Mesothelial cell of epicardium (in vitro differentiated cells): ENCODE results near the gene MMP24OS. TPM values are rescaled to one million over a fixed set of nuclear protein-coding genes. Genes with fewer than 3 reads are reported as not detected.
"Not testable (repeated sequence)": the region's sequence is repeated elsewhere in the genome, so short reads cannot be mapped to it uniquely, and the experiment has no call there.

Experiments
- DNase-seq, 2 experiments: peaks; one replicate each; pipeline ENCODE4 v3.0.0; 2021; ENCODE audit warnings: low spot score in 2 of 2; ENCODE audit not compliant: unreplicated experiment in 2 of 2
- H3K27ac Mint-ChIP-seq: 2 replicates; pipeline ENCODE4 v1.8.0; 2021; ENCODE audit warnings: mixed read lengths
- H3K27me3 Mint-ChIP-seq: 2 replicates; pipeline ENCODE4 v1.8.0; 2021; ENCODE audit warnings: low read depth, mixed read lengths
- H3K36me3 Mint-ChIP-seq: 2 replicates; pipeline ENCODE4 v1.8.0; 2021; ENCODE audit warnings: mixed read lengths
- H3K4me1 Mint-ChIP-seq: 2 replicates; pipeline ENCODE4 v1.8.0; 2021; ENCODE audit warnings: mixed read lengths
- H3K4me3 Mint-ChIP-seq: 2 replicates; pipeline ENCODE4 v1.8.0; 2021; ENCODE audit warnings: mild to moderate bottlenecking, moderate library complexity, mixed read lengths
- H3K9me3 Mint-ChIP-seq: 2 replicates; pipeline ENCODE4 v1.8.0; 2021; ENCODE audit warnings: mixed read lengths
- total RNA-seq: library from RNA; stranded (reverse); gene quantifications from 3 replicates; pipeline ENCODE4 v1.2.1, GENCODE V29; 2021
- TF ChIP-seq, protein P1 (sequence below): fragments of 200-600 bp; sonication (generic); IDR thresholded peaks from one replicate; pipeline ENCODE4 v1.5.0; 2021; ENCODE audit warnings: antibody characterized with exemption; ENCODE audit not compliant: unreplicated experiment

The MMP24OS gene
- total RNA-seq, 1 donor from 2014 or later = 66.1 TPM

- no peak for DNase-seq
- Mint-ChIP-seq H3K4me1 (peaks cover 15% of the 10 kb centered on the region), H3K9me3 (no peaks in the 10 kb centered on the region), H3K36me3 (peaks cover 2% of the 10 kb centered on the region), H3K27me3 (no peaks in the 10 kb centered on the region), H3K4me3 (no peak overlapping the region), H3K27ac (no peak overlapping the region)
- TF ChIP-seq, protein P1, sequence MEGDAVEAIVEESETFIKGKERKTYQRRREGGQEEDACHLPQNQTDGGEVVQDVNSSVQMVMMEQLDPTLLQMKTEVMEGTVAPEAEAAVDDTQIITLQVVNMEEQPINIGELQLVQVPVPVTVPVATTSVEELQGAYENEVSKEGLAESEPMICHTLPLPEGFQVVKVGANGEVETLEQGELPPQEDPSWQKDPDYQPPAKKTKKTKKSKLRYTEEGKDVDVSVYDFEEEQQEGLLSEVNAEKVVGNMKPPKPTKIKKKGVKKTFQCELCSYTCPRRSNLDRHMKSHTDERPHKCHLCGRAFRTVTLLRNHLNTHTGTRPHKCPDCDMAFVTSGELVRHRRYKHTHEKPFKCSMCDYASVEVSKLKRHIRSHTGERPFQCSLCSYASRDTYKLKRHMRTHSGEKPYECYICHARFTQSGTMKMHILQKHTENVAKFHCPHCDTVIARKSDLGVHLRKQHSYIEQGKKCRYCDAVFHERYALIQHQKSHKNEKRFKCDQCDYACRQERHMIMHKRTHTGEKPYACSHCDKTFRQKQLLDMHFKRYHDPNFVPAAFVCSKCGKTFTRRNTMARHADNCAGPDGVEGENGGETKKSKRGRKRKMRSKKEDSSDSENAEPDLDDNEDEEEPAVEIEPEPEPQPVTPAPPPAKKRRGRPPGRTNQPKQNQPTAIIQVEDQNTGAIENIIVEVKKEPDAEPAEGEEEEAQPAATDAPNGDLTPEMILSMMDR = no peak
These were observed 24.9 kb downstream of the MMP24OS start for GRCh38 chr20:35253010-35253409.

- H3K36me3 Mint-ChIP-seq, H3K27me3 Mint-ChIP-seq, H3K9me3 Mint-ChIP-seq, DNase-seq, H3K27ac Mint-ChIP-seq, H3K4me3 Mint-ChIP-seq: not testable (repeated sequence)
- H3K4me1 Mint-ChIP-seq = peaks cover 11% of the 10 kb centered on the region
These were observed 25.3 kb downstream of the MMP24OS start for GRCh38 chr20:35252598-35252997.

DNA sequence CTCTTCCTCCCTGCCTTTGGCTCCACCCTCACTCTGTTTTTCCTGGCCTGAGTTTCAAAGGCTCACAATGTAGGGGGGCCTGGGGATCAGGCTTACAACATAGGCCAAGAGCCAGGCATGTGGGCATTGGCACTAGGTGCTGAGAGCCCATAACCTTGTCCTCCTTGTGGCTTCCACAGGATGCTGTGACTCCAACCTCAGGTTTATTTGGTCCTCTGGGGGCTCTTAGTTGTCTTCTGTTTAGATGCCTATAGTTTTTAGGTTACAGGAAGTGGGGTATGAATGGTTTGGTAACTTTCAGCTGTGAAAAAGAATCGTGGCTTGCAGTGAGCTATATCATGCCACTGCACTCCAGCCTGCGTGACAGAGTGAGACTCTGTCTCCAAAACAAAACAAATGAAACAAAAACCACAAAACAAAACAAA is 25.9 kb downstream of the MMP24OS start:
- H3K27me3 Mint-ChIP-seq = no peaks in the 10 kb centered on the region
- peaks cover 2% of the 10 kb centered on the region for H3K36me3 Mint-ChIP-seq
- H3K9me3 Mint-ChIP-seq = no peaks in the 10 kb centered on the region
- TF ChIP-seq, protein P1 = no peak
- no peak overlapping the region for H3K27ac Mint-ChIP-seq
- no peak for DNase-seq
- H3K4me3 Mint-ChIP-seq = no peak overlapping the region
- H3K4me1 Mint-ChIP-seq = peaks cover 5% of the 10 kb centered on the region

DNA sequence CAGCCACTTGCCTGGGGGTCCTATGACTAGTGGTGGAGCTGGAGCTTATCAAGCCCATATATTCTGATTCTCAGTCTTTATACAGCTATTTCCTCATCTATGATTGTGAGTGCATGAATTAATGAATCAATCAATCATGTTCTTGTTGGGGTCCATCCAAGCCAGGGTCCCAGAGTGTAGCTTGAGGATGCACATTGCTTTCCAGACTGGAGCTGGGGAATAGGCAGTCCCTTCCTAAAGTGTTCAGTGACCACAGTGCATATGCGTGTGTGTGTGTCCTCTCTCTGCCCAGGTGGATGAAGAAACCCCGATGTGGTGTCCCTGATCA is 26.3 kb downstream of the MMP24OS start:
- Mint-ChIP-seq H3K27me3 (no peaks in the 10 kb centered on the region), H3K27ac (no peak overlapping the region), H3K9me3 (no peaks in the 10 kb centered on the region), H3K36me3 (peaks cover 2% of the 10 kb centered on the region), H3K4me3 (no peak overlapping the region), H3K4me1 (peaks cover 4% of the 10 kb centered on the region)
- DNase-seq = no peak
- TF ChIP-seq, protein P1 = no peak

DNA sequence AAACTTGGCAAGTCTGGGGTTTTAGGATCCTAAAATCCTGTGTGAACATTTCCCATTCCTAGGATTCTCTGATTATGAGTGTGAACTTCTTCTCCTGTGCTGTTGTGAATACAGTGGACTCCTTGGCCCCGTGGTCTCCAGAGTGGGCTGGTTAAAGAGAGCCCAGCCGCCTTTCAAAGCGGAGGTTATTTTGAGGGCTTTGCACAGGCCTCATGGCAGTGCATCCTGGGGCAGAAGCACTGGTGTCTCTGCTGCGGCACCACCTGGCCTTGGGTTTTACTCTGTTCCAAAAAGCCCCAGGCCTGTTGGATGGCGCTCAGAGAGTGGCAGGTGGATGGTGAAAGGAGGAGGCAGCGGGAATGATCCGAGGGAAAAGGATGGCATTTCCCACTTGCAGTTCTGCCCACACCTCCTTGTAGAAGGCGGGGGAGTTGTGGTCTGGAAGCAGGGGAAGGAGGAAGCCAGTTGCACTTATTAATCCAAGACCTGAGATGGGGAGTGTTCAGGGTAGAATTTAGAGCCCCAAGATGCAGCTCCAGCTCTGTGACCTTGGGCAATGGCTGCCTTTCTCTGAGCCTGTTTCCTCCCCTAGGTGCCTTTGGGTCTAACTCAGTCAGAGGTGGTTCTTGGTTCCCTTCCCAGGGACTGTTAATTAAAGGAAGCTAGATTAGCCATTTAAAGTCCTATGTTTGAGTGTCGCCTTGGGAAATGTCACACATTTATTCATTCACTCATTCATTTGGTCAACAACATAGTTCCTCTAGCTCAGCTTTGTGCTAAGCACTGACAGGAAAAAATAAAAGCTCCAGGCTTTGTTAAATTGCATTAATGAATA is 29.1 kb downstream of the MMP24OS start:
- DNase-seq = no peak
- Mint-ChIP-seq H3K36me3 (no peaks in the 10 kb centered on the region), H3K4me1 (peaks cover 4% of the 10 kb centered on the region), H3K4me3 (no peak overlapping the region), H3K27me3 (no peaks in the 10 kb centered on the region), H3K9me3 (no peaks in the 10 kb centered on the region), H3K27ac (peak overlapping the region; percentile 59)
- TF ChIP-seq, protein P1 = no peak

DNA sequence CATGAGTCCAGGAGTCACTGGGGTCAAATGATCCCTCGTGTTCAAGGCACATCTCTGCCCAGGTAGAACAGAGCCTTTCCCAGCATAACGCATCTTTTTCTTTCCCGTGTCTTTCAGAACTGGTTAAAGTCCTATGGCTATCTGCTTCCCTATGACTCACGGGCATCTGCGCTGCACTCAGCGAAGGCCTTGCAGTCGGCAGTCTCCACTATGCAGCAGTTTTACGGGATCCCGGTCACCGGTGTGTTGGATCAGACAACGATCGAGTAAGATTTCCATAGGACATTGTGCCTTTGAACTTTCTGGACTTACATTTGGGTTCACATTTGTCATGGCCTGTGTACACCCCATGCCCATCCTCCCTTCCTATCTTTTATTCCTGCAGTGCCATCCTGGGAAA is 31.2 kb downstream of the MMP24OS start:
- no peaks in the 10 kb centered on the region for H3K27me3 Mint-ChIP-seq
- DNase-seq = no peak
- H3K27ac Mint-ChIP-seq = no peak overlapping the region
- H3K9me3 Mint-ChIP-seq = no peaks in the 10 kb centered on the region
- H3K4me1 Mint-ChIP-seq = peaks cover 4% of the 10 kb centered on the region
- no peak overlapping the region for H3K4me3 Mint-ChIP-seq
- TF ChIP-seq, protein P1 = no peak
- no peaks in the 10 kb centered on the region for H3K36me3 Mint-ChIP-seq
